T-helper 9 cell (primary cell): ENCODE data around the gene SLC17A9.
"Not testable (repeated sequence)": the region's sequence is repeated elsewhere in the genome, so short reads cannot be mapped to it uniquely, and the experiment has no call there.

ENCODE experiments used
- DNase-seq: peaks from one replicate; pipeline ENCODE4 v3.0.0-alpha.2; 2020

Gene SLC17A9

GRCh38 chr20:62921119-62921687, 31.3 kb upstream of the SLC17A9 start:
- DNase-seq, result peak; percentile 50

GRCh38 chr20:62922451-62922921, 30.0 kb upstream of the SLC17A9 start:
- peak; percentile 36 for DNase-seq

- not testable (repeated sequence) for DNase-seq
Measured at GRCh38 chr20:62923059-62923668, 29.3 kb upstream of the SLC17A9 start.

GRCh38 chr20:62923669-62924441, 28.7 kb upstream of the SLC17A9 start:
- no peak for DNase-seq

- DNase-seq, result no peak
Measured at GRCh38 chr20:62924442-62925075, 27.9 kb upstream of the SLC17A9 start.

GRCh38 chr20:62925076-62925419, 27.5 kb upstream of the SLC17A9 start:
- DNase-seq, result no peak

GRCh38 chr20:62925420-62926228, 26.9 kb upstream of the SLC17A9 start:
- DNase-seq, result peak; percentile 48

GRCh38 chr20:62926229-62927127, 26.0 kb upstream of the SLC17A9 start, which contains the start of gene DIDO1:
Gene DIDO1 (minus strand): TSS chr20:62926505.
- DNase-seq, result peak; percentile 83

GRCh38 chr20:62927128-62927705, 25.3 kb upstream of the SLC17A9 start:
- DNase-seq, result no peak

- DNase-seq, result no peak
Measured at GRCh38 chr20:62928246-62928939, 24.1 kb upstream of the SLC17A9 start.

- DNase-seq, result peak; percentile 57
Measured at GRCh38 chr20:62929051-62929538, 23.4 kb upstream of the SLC17A9 start.

- no peak for DNase-seq
Measured at GRCh38 chr20:62931464-62931863, 21.0 kb upstream of the SLC17A9 start.

- no peak for DNase-seq
Measured at GRCh38 chr20:62933966-62934365, 18.5 kb upstream of the SLC17A9 start.

- DNase-seq, result no peak
Measured at GRCh38 chr20:62935204-62935967, 17.1 kb upstream of the SLC17A9 start.

- no peak for DNase-seq
Measured at GRCh38 chr20:62935968-62936585, 16.4 kb upstream of the SLC17A9 start.

GRCh38 chr20:62937268-62938104, 15.0 kb upstream of the SLC17A9 start:
- DNase-seq, result peak; percentile 95

- DNase-seq, result peak; percentile 44
Measured at GRCh38 chr20:62938105-62938888, 14.2 kb upstream of the SLC17A9 start, which contains the start of gene GID8. Gene GID8 (plus strand): TSS chr20:62938147. CDS start chr20:62941503, 3,356 bp downstream.
